GM06990 (cell line): ENCODE data around the gene SRP19.
"Not testable (repeated sequence)": the region's sequence is repeated elsewhere in the genome, so short reads cannot be mapped to it uniquely, and the experiment has no call there.

Source experiments
- DNase-seq: peaks from one replicate; pipeline ENCODE4 v3.0.0-alpha.2; 2011; ENCODE audit not compliant: insufficient read length; ENCODE audit errors: extremely low read depth
- H3K27me3 ChIP-seq: replicated peaks from 2 replicates; pipeline ENCODE4 v1.6.0; 2011; ENCODE audit warnings: low read length; ENCODE audit not compliant: control insufficient read depth, insufficient read depth
- H3K36me3 ChIP-seq: 2 replicates; pipeline ENCODE4 v1.5.1; 2011; ENCODE audit warnings: low read length; ENCODE audit not compliant: control insufficient read depth, insufficient read depth
- H3K4me3 ChIP-seq: replicated peaks from 2 replicates; pipeline ENCODE4 v1.5.1; 2011; ENCODE audit warnings: low read depth, mild to moderate bottlenecking, control low read depth, low read length
- CTCF ChIP-seq: IDR thresholded peaks from 2 replicates; pipeline ENCODE4 v1.5.1; 2011; ENCODE audit warnings: low read length, control low read depth, mild to moderate bottlenecking, inconsistent platforms; ENCODE audit not compliant: insufficient read depth, poor library complexity, severe bottlenecking

The SRP19 gene

GRCh38 chr5:112847306-112847705 lies 13.8 kb upstream of the SRP19 start:
- no peaks in the 10 kb centered on the region for H3K36me3 ChIP-seq
- no peaks in the 10 kb centered on the region for H3K27me3 ChIP-seq
- no peak for DNase-seq
- H3K4me3 ChIP-seq, result no peak overlapping the region
- no peak for TF ChIP-seq CTCF

DNA sequence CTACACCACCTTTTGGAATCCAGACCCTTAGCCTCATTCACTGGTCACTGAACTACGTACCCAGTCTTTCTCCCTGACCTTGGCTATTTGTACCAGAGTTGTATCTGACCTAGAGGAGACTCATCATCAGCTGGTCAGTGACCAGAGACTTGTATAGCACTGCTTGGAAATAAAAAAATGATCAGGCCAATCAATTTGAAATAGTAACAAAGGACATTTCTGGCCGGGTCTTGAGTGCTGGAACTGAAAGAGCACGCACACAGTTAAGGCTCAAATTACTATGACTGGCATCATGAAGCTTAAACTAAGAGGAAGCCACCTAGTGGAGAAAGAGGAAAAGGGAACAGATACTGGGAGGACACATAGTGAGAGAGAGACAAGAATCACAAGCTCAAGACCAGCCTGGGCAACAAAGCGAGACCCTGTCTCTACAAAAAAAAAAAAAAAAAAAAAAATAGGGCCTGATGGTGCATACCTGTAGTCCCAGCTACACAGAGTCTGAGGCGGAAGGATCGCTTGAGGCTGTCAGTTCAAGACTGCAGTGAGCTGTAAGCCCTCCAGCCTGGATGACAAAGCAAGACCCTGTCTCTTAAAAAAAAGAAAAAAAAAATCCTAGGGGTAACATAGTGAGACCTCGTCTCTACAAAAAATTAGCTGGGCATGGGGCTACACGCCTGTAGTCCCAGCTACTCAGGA lies 12.8 kb upstream of the SRP19 start:
- peak; percentile 46 for DNase-seq
- H3K36me3 ChIP-seq, result no peaks in the 10 kb centered on the region
- H3K4me3 ChIP-seq, result no peak overlapping the region
- no peaks in the 10 kb centered on the region for H3K27me3 ChIP-seq
- peak; percentile 69 for TF ChIP-seq CTCF

DNA sequence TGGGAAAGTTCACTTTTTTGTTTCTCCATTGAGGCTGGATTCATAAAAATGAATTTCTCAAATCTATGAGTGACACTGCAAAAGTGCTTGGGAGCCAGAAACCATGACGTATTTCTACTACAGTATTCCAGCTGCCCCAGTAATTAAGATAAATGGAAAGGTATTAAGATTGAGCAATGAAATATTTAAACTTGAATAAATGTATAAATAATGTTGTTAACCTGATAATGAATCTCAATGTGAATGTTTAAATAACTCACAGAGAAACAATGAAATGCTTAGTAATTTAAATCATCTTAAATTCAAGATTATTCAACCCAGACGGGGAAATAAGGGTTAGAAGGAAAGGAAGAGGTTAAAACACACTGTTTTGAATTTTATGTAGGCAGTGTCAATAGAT lies 11.2 kb upstream of the SRP19 start:
- H3K27me3 ChIP-seq, result no peaks in the 10 kb centered on the region
- H3K36me3 ChIP-seq, result no peaks in the 10 kb centered on the region
- H3K4me3 ChIP-seq, result no peak overlapping the region
- no peak for TF ChIP-seq CTCF
- DNase-seq, result no peak

GRCh38 chr5:112854651-112855050 lies 6.4 kb upstream of the SRP19 start:
- TF ChIP-seq CTCF, result no peak
- no peak overlapping the region for H3K4me3 ChIP-seq
- no peaks in the 10 kb centered on the region for H3K36me3 ChIP-seq
- DNase-seq, result no peak
- no peaks in the 10 kb centered on the region for H3K27me3 ChIP-seq

- no peaks in the 10 kb centered on the region for H3K27me3 ChIP-seq
- H3K36me3 ChIP-seq, result no peaks in the 10 kb centered on the region; the same call in 1 of the 2 replicates
- no peak for TF ChIP-seq CTCF
- DNase-seq, result no peak
- no peak overlapping the region for H3K4me3 ChIP-seq
These were observed 3.2 kb upstream of the SRP19 start for GRCh38 chr5:112857866-112858265.

DNA sequence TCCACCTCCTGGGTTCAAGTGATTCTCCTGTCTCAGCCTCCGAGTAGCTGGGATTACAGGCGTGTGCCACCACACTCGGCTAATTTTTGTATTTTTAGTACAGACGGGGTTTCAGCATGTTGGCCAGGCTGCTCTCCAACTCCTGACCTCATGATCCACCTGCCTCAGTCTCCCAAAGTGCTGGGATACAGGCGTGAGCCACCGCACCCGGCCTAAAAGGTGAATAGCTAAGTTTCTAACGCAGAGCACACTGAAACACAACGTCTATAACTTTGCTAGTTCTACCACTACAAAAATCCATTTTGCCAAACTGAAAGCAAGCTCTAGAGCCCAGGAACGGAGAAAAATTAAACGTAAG lies 537 bp upstream of the SRP19 start:
- H3K27me3 ChIP-seq, DNase-seq, H3K36me3 ChIP-seq: not testable (repeated sequence)
- H3K4me3 ChIP-seq, result peak overlapping the region; percentile 81
